SKM-1 treated with dmso at 0.1 percent for 144 hours (cell line): Measurements from ENCODE around the gene TRIM52.

ENCODE experiments used
- DNase-seq: peaks from one replicate; lab custom pipeline; 2025; ENCODE audit not compliant: unreplicated experiment; lab: John Stamatoyannopoulos, UW

TRIM52 gene

GRCh38 chr5:181258576-181258975 lies 2.4 kb downstream of the TRIM52 start:
- DNase-seq: no peak

GRCh38 chr5:181255836-181256578 lies 4.9 kb downstream of the TRIM52 start:
- no peak for DNase-seq

- no peak for DNase-seq
These were observed 5.7 kb downstream of the TRIM52 start for GRCh38 chr5:181255276-181255675.

- no peak for DNase-seq
These were observed 12.7 kb downstream of the TRIM52 start for GRCh38 chr5:181248277-181248676.

- no peak for DNase-seq
These were observed 14.5 kb downstream of the TRIM52 start for GRCh38 chr5:181246276-181247049.

GRCh38 chr5:181245427-181246275 lies 15.3 kb downstream of the TRIM52 start:
- DNase-seq: no peak

GRCh38 chr5:181243564-181244343 lies 17.2 kb downstream of the TRIM52 start, which contains the start of gene RACK1:
RACK1 (minus strand) TSS chr5:181243906; CDS start chr5:181243800, 106 bp downstream.
- no peak for DNase-seq

GRCh38 chr5:181243018-181243563 lies 17.9 kb downstream of the TRIM52 start:
- DNase-seq: no peak

- no peak for DNase-seq
These were observed 18.9 kb downstream of the TRIM52 start for GRCh38 chr5:181242031-181242451.

- DNase-seq: no peak
These were observed 19.5 kb downstream of the TRIM52 start for GRCh38 chr5:181241393-181241975.

- DNase-seq: no peak
These were observed 21.8 kb downstream of the TRIM52 start for GRCh38 chr5:181239062-181239663.

GRCh38 chr5:181237729-181238385 lies 23.1 kb downstream of the TRIM52 start:
- DNase-seq: no peak

GRCh38 chr5:181236954-181237641 lies 23.8 kb downstream of the TRIM52 start:
- DNase-seq: no peak

GRCh38 chr5:181236471-181236870 lies 24.5 kb downstream of the TRIM52 start:
- no peak for DNase-seq

GRCh38 chr5:181235689-181236366 lies 25.1 kb downstream of the TRIM52 start:
- no peak for DNase-seq

GRCh38 chr5:181235323-181235688 lies 25.6 kb downstream of the TRIM52 start:
- DNase-seq: no peak

- DNase-seq: no peak
These were observed 26.3 kb downstream of the TRIM52 start for GRCh38 chr5:181234455-181235306.
